Esophagus mucosa (tissue), 1 donor: ENCODE results near the gene HS3ST2. TPM values are rescaled to one million over a fixed set of nuclear protein-coding genes. Genes with fewer than 3 reads are reported as not detected.
A peak's percentile ranks its signal among the peaks of the same experiment; 100 is the strongest.
"Not testable (repeated sequence)": the region's sequence is repeated elsewhere in the genome, so short reads cannot be mapped to it uniquely, and the experiment has no call there.

Experiments
- ATAC-seq: fragments of 200-7000 bp; cut with Tn5 transposase; one replicate; pipeline ENCODE4 v1.9.1; 2020
- total RNA-seq: library from RNA; stranded (reverse); gene quantifications from one replicate; pipeline ENCODE4 v1.2.4, GENCODE V29; 2023
- donor health status: DM: yes; HTN: yes; CAD: no.

The HS3ST2 gene
- total RNA-seq, 1 donor from 2014 or later = 0.12 TPM

DNA sequence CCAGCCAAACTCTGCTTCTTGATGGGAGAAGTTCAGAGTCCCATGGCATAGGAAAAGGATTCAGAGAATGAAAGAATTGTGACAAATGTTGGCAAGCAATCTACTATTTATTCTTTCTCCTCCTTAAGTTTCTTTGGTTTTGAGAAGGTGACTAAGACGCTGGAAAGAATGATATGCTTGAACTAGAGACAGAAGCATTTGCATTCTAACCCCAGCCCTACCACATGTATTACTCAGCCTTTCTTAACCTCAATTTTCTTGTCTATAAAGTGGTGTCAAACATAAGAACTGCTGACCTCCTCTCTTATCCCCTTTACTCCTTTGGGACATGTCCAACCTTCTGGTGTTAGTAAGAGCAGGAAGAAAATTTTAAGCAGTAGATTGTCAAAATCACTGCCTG is 124.7 kb downstream of the HS3ST2 start:
- no peak for ATAC-seq

DNA sequence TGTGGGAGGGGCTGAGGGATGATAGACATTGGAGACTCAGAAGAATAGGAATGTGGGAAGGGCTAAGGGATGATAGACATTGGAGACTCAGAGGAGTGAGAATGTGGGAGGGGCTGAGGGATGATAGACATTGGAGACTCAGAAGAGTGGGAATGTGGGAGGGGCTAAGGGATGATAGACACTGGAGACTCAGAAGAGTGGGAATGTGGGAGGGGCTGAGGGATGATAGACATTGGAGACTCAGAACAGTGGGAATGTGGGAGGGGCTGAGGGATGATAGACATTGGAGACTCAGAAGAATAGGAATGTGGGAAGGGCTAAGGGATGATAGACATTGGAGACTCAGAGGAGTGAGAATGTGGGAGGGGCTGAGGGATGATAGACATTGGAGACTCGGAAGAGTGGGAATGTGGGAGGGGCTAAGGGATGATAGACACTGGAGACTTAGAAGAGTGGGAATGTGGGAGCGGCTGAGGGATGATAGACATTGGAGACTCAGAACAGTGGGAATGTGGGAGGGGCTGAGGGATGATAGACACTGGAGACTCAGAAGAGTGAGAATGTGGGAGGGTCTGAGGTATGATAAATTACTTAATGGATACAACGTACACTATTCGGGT is 125.9 kb downstream of the HS3ST2 start:
- not testable (repeated sequence) for ATAC-seq

DNA sequence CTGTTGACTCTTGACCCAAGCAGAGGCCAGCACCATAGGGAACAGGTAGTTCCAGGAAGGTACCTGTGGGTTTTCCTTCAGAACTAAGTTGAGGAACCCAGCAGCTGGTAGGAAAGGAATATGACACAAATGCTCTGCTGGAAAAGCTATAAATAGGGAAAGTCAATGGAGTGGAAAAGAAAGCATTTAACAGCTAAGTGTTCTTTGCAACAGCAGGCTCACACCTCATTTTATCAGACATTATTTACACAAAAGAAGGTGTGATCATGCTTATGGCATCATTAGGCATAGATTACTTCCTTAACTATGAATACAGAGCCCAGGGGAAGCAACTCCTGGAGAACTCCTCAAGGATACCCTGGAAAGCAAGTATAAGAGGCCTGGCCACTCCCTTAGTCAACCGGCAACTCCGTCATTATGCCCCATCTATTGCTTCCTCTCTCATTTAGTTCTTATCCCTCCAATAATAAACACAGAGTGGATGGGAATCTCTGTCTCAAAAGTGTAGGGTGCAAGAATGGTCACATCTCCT is 128.1 kb downstream of the HS3ST2 start:
- no peak for ATAC-seq

DNA sequence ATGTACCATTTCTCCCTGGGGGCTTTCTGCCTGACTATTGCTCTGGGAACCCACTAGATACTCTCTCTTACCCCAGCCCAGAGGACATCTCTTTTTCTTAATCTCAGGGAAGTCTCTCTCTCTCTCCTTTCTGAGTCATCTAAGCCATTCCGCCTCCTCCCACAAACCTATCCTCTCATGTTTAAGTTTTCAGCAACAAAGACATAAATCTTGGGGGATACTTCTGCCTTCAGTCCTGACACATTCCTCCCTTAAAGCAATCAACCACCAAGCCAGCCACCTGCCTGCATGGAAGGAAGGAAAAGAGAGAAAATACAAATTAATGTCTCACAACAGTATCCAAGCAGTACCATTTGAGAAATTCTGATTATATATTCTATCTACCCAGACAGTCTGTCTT is 128.8 kb downstream of the HS3ST2 start:
- no peak for ATAC-seq

DNA sequence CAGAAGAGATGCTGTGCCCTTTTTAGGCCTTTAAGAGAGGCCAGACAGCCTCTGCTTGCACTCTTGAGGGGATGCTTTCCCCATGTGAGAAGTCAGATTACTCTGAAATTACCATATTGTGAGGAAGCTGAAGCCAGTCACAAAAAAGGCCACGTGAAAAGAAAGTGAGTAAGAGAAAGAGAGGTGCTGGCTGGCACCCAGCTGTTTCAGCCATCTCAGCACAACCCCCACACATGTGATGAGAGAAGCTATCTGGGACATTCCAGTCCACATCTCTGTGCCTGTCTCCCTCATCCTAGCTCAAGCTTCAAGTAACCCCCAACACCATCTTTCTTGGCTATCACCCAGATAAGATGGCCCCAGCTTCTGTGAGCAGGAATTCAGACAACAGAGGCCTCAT is 131.4 kb downstream of the HS3ST2 start:
- ATAC-seq = no peak

DNA sequence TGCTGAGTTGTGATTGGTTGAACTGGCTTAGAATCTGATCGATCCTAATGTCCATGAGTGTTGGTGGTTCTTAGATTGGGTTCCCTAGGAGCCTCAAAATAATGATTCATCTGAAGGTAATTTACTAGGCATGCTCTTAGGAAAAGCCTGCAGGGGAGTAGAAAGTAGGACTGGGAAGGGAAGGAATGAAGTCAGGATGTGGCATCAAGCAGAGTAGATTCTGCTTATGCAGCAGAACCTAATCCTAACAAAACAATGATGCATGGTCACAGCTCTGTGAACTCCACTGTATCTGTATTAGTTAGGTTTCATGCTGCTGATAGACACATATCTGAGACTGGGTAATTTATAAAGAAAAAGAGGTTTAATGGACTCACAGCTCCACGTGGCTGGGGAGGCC is 132.5 kb downstream of the HS3ST2 start:
- no peak for ATAC-seq

DNA sequence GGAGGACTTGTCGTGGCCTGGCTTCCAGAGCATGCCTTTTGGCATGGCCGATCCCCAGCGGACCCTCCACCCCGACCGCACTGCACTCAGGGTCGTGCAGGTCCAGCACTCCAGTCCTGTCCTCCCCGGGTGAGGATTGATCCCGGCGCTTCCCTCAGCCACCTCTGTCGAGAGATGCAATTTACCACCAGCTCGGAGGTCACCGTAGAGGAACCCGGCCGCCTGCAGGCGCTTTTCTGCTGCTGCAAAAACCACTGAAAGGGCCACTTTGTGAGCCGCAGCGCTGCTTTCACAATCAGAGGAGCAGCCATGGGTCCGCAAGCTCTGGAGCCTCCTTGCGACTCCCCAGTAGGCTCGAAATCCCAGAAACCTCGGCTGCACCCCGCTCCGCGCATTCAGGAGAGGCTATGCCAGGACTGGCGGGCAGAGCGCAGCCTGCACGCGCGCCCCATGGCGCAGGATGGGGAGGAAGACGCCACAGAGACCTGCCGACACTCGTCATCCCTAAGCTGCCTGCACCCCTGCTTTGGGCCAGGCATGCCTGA is 134.2 kb downstream of the HS3ST2 start:
- no peak for ATAC-seq

DNA sequence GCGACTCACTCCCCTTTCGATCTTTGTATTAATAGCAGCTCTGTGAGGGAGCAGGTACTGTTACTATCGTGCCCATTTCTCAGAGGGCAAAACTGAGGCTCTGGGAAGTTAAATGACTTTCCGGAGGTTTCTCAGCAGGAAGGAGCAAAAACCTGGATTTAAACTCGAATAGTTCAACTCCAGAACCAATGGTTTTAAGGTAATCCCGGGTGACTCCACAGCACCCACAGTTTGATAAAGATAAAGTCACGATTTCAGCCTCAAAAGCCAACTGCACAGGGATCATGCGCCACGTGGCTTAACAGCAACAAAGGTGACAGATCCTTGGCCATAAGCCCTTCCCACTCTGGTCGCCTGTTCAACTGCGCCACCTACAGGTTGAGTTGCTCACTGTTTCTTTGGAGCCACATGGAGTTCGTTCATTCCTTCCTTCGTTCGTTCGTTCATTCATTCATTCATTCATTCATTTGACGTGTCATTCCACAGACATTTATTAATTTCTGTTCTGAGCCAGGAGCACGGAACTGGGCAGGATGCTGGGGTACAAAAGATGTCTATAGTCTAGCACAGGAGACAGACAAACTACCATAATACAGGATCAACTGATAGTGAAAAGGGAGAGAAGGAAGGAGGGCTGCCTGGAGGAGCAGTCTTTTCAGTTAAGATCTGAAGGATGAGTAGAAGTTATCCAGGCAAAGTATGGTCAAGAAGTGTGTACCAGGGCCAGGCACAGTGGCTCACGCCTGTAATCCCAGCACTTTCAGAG is 134.8 kb downstream of the HS3ST2 start:
- ATAC-seq = peak; percentile 74

DNA sequence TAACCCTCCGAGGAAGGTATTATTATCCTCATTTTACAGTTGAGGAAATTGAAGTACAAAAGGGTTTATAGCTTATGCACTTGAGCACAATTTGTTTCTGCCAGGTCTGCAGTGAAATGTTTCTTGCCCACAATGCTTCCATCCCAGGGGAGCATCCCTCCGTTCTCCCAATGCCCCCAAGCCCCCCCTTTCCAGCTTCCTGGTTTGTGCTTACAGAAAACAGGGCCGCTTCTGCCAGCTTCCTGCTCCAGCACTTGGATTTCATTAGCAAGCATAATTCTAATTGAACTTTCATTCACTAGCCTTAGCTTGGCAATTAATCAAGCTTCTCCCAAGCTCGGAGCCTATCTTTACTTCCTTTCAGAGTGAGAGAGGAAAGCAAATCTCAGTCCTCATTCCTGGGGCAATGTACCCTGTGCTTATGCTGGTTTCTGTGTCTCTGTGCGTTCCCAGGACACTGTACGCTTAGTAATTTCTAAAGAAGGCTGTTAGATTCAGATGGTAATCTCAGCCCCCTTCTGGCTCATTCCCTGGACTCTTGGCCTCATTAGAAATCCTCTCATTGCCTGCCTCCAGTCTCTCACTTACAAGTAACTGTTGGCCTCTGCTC is 141.6 kb downstream of the HS3ST2 start:
- no peak for ATAC-seq

DNA sequence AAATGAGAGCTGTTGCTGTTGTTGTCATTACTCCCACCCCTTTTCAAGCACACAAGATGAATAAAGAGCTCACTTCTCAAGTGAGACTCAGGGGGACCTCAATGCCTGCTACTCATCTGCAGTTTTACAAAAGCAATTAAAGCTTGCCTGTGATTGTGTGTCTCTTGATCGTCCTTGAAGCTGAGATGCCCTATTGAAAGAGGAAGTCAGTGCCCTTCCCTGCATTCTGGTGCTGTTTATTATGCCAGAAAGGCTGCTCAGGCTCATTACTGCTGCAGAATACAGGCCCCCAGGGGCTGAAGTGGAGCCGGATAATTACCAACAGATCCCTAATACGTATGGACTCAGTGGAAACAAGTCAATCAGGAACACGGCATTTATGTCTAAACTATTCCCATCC is 147.2 kb downstream of the HS3ST2 start:
- no peak for ATAC-seq

DNA sequence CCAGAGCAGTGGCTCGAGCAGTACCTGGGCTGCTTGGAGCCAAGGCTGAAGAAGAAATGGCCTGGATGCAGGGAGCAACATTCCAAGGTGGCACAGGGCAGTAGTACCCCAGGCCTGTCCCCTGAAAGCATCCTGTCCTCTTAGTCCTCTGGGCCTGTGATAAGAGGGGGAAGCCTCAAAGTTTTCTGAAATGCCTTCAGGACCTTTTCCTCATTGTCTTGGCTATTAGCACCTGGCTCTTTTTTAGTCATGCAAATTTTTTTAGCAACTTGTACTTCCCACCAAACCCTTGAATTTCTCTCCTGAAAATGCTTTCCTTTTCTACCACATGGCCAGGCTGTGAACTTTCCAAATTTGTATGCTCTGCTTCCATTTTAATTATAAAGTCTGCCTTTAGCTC is 148.9 kb downstream of the HS3ST2 start:
- no peak for ATAC-seq
